PC-3 (cell line): ENCODE results near the gene MAD1L1. TPM values are rescaled to one million over a fixed set of nuclear protein-coding genes. Genes with fewer than 3 reads are reported as not detected.

Experiments used
- ATAC-seq: fragments of 200-7000 bp; cut with Tn5 transposase; 2 replicates; pipeline ENCODE4 v1.9.1; 2020; ENCODE audit warnings: mild to moderate bottlenecking, moderate library complexity
- BruUV-seq: library from RNA; stranded (reverse); fragments of 400-500 nt; replicated peaks from 2 replicates; lab custom pipeline; 2021; lab: Mats Ljungman, UMichigan
- CTCF ChIA-PET: fragments of 300-600 bp; sonication (Branson Sonifier 250); formaldehyde crosslinking; loops from one replicate; lab custom pipeline; 2022; ENCODE audit warnings: antibody characterized with exemption; lab: Charles Lee
- POLR2A ChIA-PET: fragments of 300-600 bp; sonication (Branson Sonifier 250); formaldehyde crosslinking; loops from one replicate; lab custom pipeline; 2022; ENCODE audit warnings: antibody characterized with exemption; ENCODE audit not compliant: unreplicated experiment; lab: Charles Lee
- DNase-seq: peaks from one replicate; pipeline ENCODE4 v3.0.0-alpha.2; 2015
- H2AFZ ChIP-seq: fragments of 300-600 bp; sonication (generic); 2 replicates; pipeline ENCODE4 v1.6.0; 2016; ENCODE audit warnings: antibody characterized with exemption, low read length
- H3F3A ChIP-seq: fragments of 300-600 bp; sonication (generic); one replicate; pipeline ENCODE4 v1.6.0; 2017; ENCODE audit warnings: antibody characterized with exemption, low read length, control low read depth, mild to moderate bottlenecking; ENCODE audit not compliant: unreplicated experiment
- H3K27ac ChIP-seq: fragments of 300-600 bp; sonication (generic); 2 replicates; pipeline ENCODE4 v1.5.1; 2016; ENCODE audit warnings: mild to moderate bottlenecking, low read length
- H3K27me3 ChIP-seq: fragments of 300-600 bp; sonication (generic); 2 replicates; pipeline ENCODE4 v1.6.1; 2016; ENCODE audit warnings: low read length, mixed read lengths
- H3K36me3 ChIP-seq: fragments of 300-600 bp; sonication (generic); 2 replicates; pipeline ENCODE4 v1.6.1; 2016; ENCODE audit warnings: low read depth, mixed run types, low read length, mixed read lengths
- H3K4me1 ChIP-seq: fragments of 300-600 bp; sonication (generic); 2 replicates; pipeline ENCODE4 v1.5.1; 2016; ENCODE audit warnings: low read length; ENCODE audit not compliant: insufficient read depth
- H3K4me2 ChIP-seq: fragments of 300-600 bp; sonication (generic); 2 replicates; pipeline ENCODE4 v1.6.0; 2016; ENCODE audit warnings: low read length
- H3K4me3 ChIP-seq: fragments of 300-600 bp; sonication (generic); 2 replicates; pipeline ENCODE4 v1.5.1; 2016; ENCODE audit warnings: mild to moderate bottlenecking, low read length, mixed read lengths
- H3K79me2 ChIP-seq: fragments of 300-600 bp; sonication (generic); 2 replicates; pipeline ENCODE4 v1.6.1; 2017; ENCODE audit warnings: low read length, mixed read lengths
- H3K9ac ChIP-seq: fragments of 300-600 bp; sonication (generic); 2 replicates; pipeline ENCODE4 v1.6.0; 2016; ENCODE audit warnings: mild to moderate bottlenecking, low read length
- H3K9me2 ChIP-seq: fragments of 300-600 bp; sonication (generic); replicated peaks from 2 replicates; pipeline ENCODE4 v1.6.1; 2016; ENCODE audit warnings: mixed run types, low read length, mixed read lengths
- H3K9me3 ChIP-seq: fragments of 300-600 bp; sonication (generic); 2 replicates; pipeline ENCODE4 v1.6.1; 2016; ENCODE audit warnings: low read length, mixed read lengths
- H4K20me1 ChIP-seq: fragments of 300-600 bp; sonication (generic); 2 replicates; pipeline ENCODE4 v1.6.1; 2016; ENCODE audit warnings: low read length, mixed read lengths
- EZH2 ChIP-seq: fragments of 300-600 bp; sonication (generic); IDR thresholded peaks from one replicate; pipeline ENCODE4 v1.6.1; 2017; ENCODE audit warnings: antibody characterized with exemption, mild to moderate bottlenecking, low read length; ENCODE audit not compliant: unreplicated experiment
- EZH2phosphoT487 ChIP-seq: fragments of 300-600 bp; sonication (generic); IDR thresholded peaks from 2 replicates; pipeline ENCODE4 v1.6.1; 2018; ENCODE audit warnings: mild to moderate bottlenecking, antibody characterized with exemption, low read length, borderline replicate concordance
- intact Hi-C: fragments of 100-400 bp; cut with micrococcal nuclease; formaldehyde crosslinking; loops from 2 replicates; pipeline ENCODE4 v1.9.0; 2023
- total RNA-seq: library from RNA; depleted of rRNA; stranded (reverse); fragments of >200 nt; gene quantifications from 2 replicates; pipeline ENCODE4 v1.2.3, GENCODE V29; 2014
- TF ChIP-seq, protein P1 (sequence below): fragments of 300-600 bp; sonication (generic); conservative IDR thresholded peaks from 2 replicates; pipeline ENCODE4 v1.5.1; 2017; ENCODE audit warnings: antibody characterized with exemption, low read depth, mild to moderate bottlenecking, low read length

Gene MAD1L1
- total RNA-seq, 1 experiment from 2014 or later: 88.4 TPM

DNA sequence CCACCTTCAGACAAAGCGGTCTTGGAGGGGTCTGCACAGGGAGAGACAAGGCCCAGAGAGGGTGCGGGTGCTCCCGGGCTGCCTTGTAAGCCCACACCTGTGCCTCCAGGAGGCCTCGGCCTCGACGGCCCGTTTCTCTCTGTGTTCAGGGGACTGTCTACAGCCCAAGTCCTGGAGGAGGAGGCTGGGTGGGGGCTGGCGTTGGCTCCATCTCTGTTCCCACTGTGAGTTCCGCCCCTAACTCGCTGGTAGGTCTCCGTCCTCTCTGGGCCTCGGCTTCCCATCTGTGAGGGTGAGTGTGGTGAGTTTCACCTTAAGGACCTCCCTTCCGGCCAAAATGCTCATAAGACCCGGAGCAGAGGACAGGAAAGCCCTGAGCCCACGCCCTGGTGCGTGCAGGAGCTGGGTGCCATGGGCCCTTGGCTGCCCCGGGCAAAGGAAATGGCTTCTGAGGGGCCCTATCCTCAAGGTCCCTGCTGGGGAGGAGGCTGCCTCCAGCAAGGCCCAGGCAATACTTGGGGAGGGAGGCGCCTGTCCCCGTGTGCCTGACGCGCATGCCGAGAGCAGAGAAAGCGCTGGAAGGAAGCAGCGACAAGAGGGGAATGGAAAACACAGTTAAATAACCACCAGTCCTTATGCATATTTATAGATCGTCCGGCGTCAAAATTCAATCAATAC is 285.8 kb downstream of the MAD1L1 start:
- Histone ChIP-seq H2AFZ (no peak overlapping the region), H3K27ac (no peak overlapping the region), H3K4me3 (no peak overlapping the region), H3K9me3 (no peaks in the 10 kb centered on the region), H3F3A (no peaks in the 10 kb centered on the region), H3K9me2 (no peaks in the 10 kb centered on the region), H3K4me1 (no peaks in the 10 kb centered on the region), H3K4me2 (no peak overlapping the region), H3K79me2 (no peaks in the 10 kb centered on the region), H3K36me3 (no peaks in the 10 kb centered on the region), H3K27me3 (no peaks in the 10 kb centered on the region), H3K9ac (no peak overlapping the region), H4K20me1 (no peaks in the 10 kb centered on the region)
- ChIA-PET POLR2A (no interaction called here), CTCF (no interaction called here)
- DNase-seq: no peak
- ATAC-seq: no peak
- BruUV-seq: no TSS peak
- TF ChIP-seq, protein P1, sequence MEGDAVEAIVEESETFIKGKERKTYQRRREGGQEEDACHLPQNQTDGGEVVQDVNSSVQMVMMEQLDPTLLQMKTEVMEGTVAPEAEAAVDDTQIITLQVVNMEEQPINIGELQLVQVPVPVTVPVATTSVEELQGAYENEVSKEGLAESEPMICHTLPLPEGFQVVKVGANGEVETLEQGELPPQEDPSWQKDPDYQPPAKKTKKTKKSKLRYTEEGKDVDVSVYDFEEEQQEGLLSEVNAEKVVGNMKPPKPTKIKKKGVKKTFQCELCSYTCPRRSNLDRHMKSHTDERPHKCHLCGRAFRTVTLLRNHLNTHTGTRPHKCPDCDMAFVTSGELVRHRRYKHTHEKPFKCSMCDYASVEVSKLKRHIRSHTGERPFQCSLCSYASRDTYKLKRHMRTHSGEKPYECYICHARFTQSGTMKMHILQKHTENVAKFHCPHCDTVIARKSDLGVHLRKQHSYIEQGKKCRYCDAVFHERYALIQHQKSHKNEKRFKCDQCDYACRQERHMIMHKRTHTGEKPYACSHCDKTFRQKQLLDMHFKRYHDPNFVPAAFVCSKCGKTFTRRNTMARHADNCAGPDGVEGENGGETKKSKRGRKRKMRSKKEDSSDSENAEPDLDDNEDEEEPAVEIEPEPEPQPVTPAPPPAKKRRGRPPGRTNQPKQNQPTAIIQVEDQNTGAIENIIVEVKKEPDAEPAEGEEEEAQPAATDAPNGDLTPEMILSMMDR: no peak
- no peak for TF ChIP-seq EZH2phosphoT487
- no peak for TF ChIP-seq EZH2
- intact Hi-C loops: no loop called here

DNA sequence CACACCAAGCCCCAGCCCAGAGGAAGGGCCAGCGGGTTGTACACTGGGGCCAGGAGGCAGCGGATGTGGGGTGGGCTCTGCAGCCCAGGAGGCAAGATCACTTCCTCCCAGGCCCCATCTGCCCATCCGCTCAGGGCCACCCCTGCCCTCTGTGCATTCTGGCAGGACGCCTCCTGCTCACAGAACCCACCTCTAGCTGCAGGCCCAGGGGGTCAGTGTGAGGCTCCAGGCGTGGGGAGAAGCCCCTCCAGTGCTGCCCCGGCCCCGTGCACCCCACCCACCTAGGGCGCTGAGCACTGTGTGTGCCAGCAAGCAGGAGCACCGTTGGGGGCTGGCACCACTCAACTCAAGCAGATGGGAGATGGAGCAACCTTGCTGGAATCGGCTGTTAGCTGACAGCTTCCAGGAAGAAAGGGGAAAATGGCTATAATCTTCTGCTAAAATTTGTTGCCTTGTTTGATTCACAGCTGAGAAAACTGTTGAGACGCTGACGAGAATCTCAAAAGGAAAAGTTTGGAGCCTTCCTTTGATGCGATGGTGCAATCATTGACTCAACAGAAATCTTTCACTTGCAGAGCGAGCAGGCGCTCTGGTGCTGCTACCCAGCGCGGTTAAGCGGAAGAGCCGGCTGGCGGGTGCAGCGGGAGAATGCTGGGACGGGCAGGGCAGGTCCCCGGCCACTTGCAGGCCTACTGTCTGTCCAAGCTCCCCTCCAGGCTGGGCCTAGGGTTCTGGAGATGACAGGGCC is 286.5 kb downstream of the MAD1L1 start:
- H3K9me2 ChIP-seq: no peaks in the 10 kb centered on the region
- POLR2A ChIA-PET: no interaction called here
- no peak overlapping the region for H3K27ac ChIP-seq
- DNase-seq (no peak), ATAC-seq (no peak)
- no peaks in the 10 kb centered on the region for H4K20me1 ChIP-seq
- CTCF ChIA-PET: no interaction called here
- no peaks in the 10 kb centered on the region for H3K36me3 ChIP-seq
- H3K4me3 ChIP-seq: no peak overlapping the region
- no peaks in the 10 kb centered on the region for H3K9me3 ChIP-seq
- no TSS peak for BruUV-seq
- H3K9ac ChIP-seq: no peak overlapping the region
- no peak overlapping the region for H2AFZ ChIP-seq
- intact Hi-C loops: no loop called here
- H3K27me3 ChIP-seq: no peaks in the 10 kb centered on the region
- H3F3A ChIP-seq: no peaks in the 10 kb centered on the region
- TF ChIP-seq EZH2 (no peak), EZH2phosphoT487 (no peak)
- TF ChIP-seq, protein P1: no peak
- H3K4me1 ChIP-seq: no peaks in the 10 kb centered on the region
- H3K4me2 ChIP-seq: no peak overlapping the region
- no peaks in the 10 kb centered on the region for H3K79me2 ChIP-seq

DNA sequence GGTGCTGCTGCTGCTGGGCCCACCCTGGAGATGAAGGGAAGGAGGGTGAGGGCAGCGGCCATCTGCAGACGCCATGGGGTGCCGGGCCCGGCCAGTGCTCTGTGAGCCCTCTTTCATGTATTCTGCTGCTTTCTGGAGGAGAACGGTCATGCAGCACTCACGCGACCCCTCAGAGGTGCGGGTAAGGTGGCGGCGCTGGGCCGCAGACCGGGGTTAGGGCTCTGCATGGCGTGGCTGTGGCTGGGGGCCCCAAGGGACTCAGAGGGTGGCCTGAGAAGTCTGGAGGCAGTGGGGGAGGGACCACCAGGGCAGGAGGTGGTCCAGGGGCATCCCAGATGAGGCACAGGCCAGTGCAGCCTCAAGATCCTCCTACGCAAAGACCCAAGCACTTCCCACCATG is 287.2 kb downstream of the MAD1L1 start:
- CTCF ChIA-PET: no interaction called here
- intact Hi-C loops: no loop called here

More for the DNA sequence above, 287.2 kb downstream of the MAD1L1 start:
- TF ChIP-seq EZH2: no peak
- no peak overlapping the region for H2AFZ ChIP-seq
- BruUV-seq: no TSS peak
- no peaks in the 10 kb centered on the region for H3K36me3 ChIP-seq
- no peaks in the 10 kb centered on the region for H3K79me2 ChIP-seq
- H3K9ac ChIP-seq: no peak overlapping the region
- H4K20me1 ChIP-seq: no peaks in the 10 kb centered on the region
- no peak for DNase-seq
- ATAC-seq: no peak
- H3K9me3 ChIP-seq: no peaks in the 10 kb centered on the region
- no peaks in the 10 kb centered on the region for H3K4me1 ChIP-seq
- POLR2A ChIA-PET: no interaction called here
- H3K9me2 ChIP-seq: no peaks in the 10 kb centered on the region
- H3K27me3 ChIP-seq: no peaks in the 10 kb centered on the region
- H3F3A ChIP-seq: no peaks in the 10 kb centered on the region
- H3K27ac ChIP-seq: no peak overlapping the region
- H3K4me2 ChIP-seq: no peak overlapping the region
- no peak overlapping the region for H3K4me3 ChIP-seq
